Measurements from ENCODE around the gene SYP.

GRCh38 chrX:49171752-49172279, 28.2 kb downstream of the SYP start, which contains the start of gene PLP2:
- TF ChIP-seq, protein P1, sequence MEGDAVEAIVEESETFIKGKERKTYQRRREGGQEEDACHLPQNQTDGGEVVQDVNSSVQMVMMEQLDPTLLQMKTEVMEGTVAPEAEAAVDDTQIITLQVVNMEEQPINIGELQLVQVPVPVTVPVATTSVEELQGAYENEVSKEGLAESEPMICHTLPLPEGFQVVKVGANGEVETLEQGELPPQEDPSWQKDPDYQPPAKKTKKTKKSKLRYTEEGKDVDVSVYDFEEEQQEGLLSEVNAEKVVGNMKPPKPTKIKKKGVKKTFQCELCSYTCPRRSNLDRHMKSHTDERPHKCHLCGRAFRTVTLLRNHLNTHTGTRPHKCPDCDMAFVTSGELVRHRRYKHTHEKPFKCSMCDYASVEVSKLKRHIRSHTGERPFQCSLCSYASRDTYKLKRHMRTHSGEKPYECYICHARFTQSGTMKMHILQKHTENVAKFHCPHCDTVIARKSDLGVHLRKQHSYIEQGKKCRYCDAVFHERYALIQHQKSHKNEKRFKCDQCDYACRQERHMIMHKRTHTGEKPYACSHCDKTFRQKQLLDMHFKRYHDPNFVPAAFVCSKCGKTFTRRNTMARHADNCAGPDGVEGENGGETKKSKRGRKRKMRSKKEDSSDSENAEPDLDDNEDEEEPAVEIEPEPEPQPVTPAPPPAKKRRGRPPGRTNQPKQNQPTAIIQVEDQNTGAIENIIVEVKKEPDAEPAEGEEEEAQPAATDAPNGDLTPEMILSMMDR (IDR thresholded peaks at IDR 0.05 in 2 of 3, conservative IDR thresholded peaks at IDR 0.05 in 1 of 3; ENCODE audit: control insufficient read depth in 2 of 3, extremely low read depth in 1 of 3, insufficient read depth in 1 of 3, low read depth in 3 of 3, low read length in 3 of 3) = no peak
- 0 out of 2 replicates have a peak, but pooled peaks have one; percentile 11 for TF ChIP-seq YY1 (IDR thresholded peaks at IDR 0.05; ENCODE audit: low read depth, low read length)
- no peak for TF ChIP-seq NFYA (IDR thresholded peaks at IDR 0.05; ENCODE audit: borderline replicate concordance, low read depth, low read length)
- TF ChIP-seq KDM1A (IDR thresholded peaks at IDR 0.05; ENCODE audit: borderline replicate concordance) = no peak
- TF ChIP-seq EZH2 (IDR thresholded peaks at IDR 0.05; ENCODE audit: borderline replicate concordance, control insufficient read depth, low read depth, low read length) = no peak

Data from GM12878 (cell line).